ENCODE data around the gene OLIG3.

The OLIG3 gene

GRCh38 chr6:137467211-137467610 is 27.0 kb downstream of the OLIG3 start:
- DNase-seq (ENCODE audit: low read depth): no peak

GRCh38 chr6:137465378-137466009 is 28.7 kb downstream of the OLIG3 start:
- DNase-seq (ENCODE audit: low read depth): no peak

DNA sequence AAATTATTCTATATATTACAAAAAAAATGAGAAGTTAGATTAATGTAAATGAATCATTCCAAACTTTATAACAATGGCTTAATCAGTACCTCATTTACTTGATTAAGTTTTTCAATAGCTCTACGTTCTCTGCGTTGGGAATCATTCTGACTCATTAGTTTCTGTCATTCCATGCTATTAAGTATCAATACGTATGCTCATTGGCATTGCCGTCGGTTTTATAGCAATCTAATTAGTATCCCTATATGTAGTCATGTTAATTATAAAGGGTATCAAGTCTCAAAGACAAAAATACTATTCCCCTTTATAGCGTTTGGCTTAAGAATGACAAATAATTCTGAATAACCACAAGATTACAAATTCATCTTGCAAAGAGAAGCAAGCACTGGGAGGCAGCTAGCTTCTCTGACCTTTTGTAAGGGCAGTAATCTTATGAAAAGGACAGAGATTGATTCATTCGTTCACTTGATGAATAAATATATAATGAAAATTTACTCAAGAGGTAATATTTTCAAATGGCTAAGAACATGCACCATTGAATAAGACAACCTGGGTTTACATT is 41.8 kb downstream of the OLIG3 start:
- DNase-seq (ENCODE audit: low read depth): no peak

DNA sequence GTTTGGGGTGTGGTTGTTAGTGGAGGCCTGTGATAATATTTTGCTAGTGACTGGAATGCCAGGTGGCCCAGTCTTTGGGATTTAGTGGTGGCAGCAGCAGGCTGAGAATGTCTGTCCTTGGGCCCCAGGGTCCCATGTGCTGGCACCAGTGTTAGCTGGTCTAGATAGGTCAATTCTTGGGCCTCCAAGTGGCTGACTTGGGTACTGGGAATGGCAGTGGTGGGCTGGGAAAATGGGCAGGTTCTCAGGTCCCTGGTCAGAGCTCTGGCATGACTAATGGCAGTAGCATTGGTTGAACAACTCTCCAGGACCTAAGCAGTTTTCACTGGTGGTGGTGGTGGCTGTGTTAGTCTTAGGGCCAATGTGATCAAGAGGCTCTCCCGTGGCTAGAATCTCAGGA is 50.3 kb downstream of the OLIG3 start:
- DNase-seq (ENCODE audit: low read depth): no peak
